Activated T-helper 17 cell treated with anti-CD3 and anti-CD28 coated beads, Interleukin-2, amount 50 U/mL, for 72 hours (primary cell): ENCODE measurements around the gene MCEE. TPM values are rescaled to one million over a fixed set of nuclear protein-coding genes. Genes with fewer than 3 reads are reported as not detected.
"Not testable (repeated sequence)": the region's sequence is repeated elsewhere in the genome, so short reads cannot be mapped to it uniquely, and the experiment has no call there.

Experiments
- ATAC-seq: fragments of 150-1000 bp; cut with Tn5 transposase; replicated peaks from 2 replicates; pipeline ENCODE4 v1.10.0; 2021; ENCODE audit warnings: mild to moderate bottlenecking, moderate library complexity
- H3K27ac Mint-ChIP-seq: one replicate; pipeline ENCODE4 v1.8.0; 2022; ENCODE audit warnings: mixed read lengths
- H3K27me3 Mint-ChIP-seq: one replicate; pipeline ENCODE4 v1.8.0; 2022; ENCODE audit warnings: mixed read lengths
- H3K36me3 Mint-ChIP-seq: one replicate; pipeline ENCODE4 v1.8.0; 2022; ENCODE audit warnings: low read depth, mild to moderate bottlenecking, mixed read lengths
- H3K4me1 Mint-ChIP-seq: one replicate; pipeline ENCODE4 v1.8.0; 2022; ENCODE audit warnings: mixed read lengths
- H3K4me3 Mint-ChIP-seq: one replicate; pipeline ENCODE4 v1.8.0; 2022; ENCODE audit warnings: mild to moderate bottlenecking, mixed read lengths
- H3K9me3 Mint-ChIP-seq: one replicate; pipeline ENCODE4 v1.8.0; 2022; ENCODE audit warnings: mixed read lengths
- total RNA-seq, 2 donors: library from RNA; stranded (reverse); gene quantifications; one replicate each; pipeline ENCODE4 v1.2.3, GENCODE V29; 2022

MCEE gene
- total RNA-seq, 2 donors from 2014 or later, result 14.1 to 15.6 TPM

GRCh38 chr2:71143782-71144181 lies 13.8 kb upstream of the MCEE start:
- ATAC-seq, result no peak
- H3K9me3 Mint-ChIP-seq, result no peaks in the 10 kb centered on the region
- H3K4me1 Mint-ChIP-seq, result no peaks in the 10 kb centered on the region
- H3K27ac Mint-ChIP-seq, result no peak overlapping the region
- no peaks in the 10 kb centered on the region for H3K27me3 Mint-ChIP-seq
- H3K36me3 Mint-ChIP-seq, result no peaks in the 10 kb centered on the region
- H3K4me3 Mint-ChIP-seq, result no peak overlapping the region

GRCh38 chr2:71136174-71136573 lies 6.1 kb upstream of the MCEE start:
- no peaks in the 10 kb centered on the region for H3K27me3 Mint-ChIP-seq
- no peaks in the 10 kb centered on the region for H3K9me3 Mint-ChIP-seq
- no peaks in the 10 kb centered on the region for H3K36me3 Mint-ChIP-seq
- H3K27ac Mint-ChIP-seq, result no peak overlapping the region
- H3K4me3 Mint-ChIP-seq, result no peak overlapping the region
- no peaks in the 10 kb centered on the region for H3K4me1 Mint-ChIP-seq
- no peak for ATAC-seq

- Mint-ChIP-seq H3K4me3 (no peak overlapping the region), H3K36me3 (no peaks in the 10 kb centered on the region), H3K27me3 (no peaks in the 10 kb centered on the region), H3K9me3 (no peaks in the 10 kb centered on the region), H3K4me1 (no peaks in the 10 kb centered on the region), H3K27ac (no peak overlapping the region)
- no peak for ATAC-seq
Measured at GRCh38 chr2:71133603-71134002, 3.6 kb upstream of the MCEE start.

GRCh38 chr2:71131387-71132166 lies 1.5 kb upstream of the MCEE start:
- H3K4me3 Mint-ChIP-seq, H3K36me3 Mint-ChIP-seq, H3K9me3 Mint-ChIP-seq, H3K4me1 Mint-ChIP-seq, H3K27me3 Mint-ChIP-seq, H3K27ac Mint-ChIP-seq, ATAC-seq: not testable (repeated sequence)

GRCh38 chr2:71130905-71131244 lies 846 bp upstream of the MCEE start:
- H3K4me3 Mint-ChIP-seq, result no peak overlapping the region
- H3K27ac Mint-ChIP-seq, result no peak overlapping the region
- peak; percentile 19 for ATAC-seq
- no peaks in the 10 kb centered on the region for H3K27me3 Mint-ChIP-seq
- no peaks in the 10 kb centered on the region for H3K9me3 Mint-ChIP-seq
- H3K4me1 Mint-ChIP-seq, result peaks cover 4% of the 10 kb centered on the region
- peaks cover 5% of the 10 kb centered on the region for H3K36me3 Mint-ChIP-seq

- H3K9me3 Mint-ChIP-seq, result no peaks in the 10 kb centered on the region
- peaks cover 10% of the 10 kb centered on the region for H3K36me3 Mint-ChIP-seq
- no peak overlapping the region for H3K27ac Mint-ChIP-seq
Measured at GRCh38 chr2:71129902-71130151, 202 bp downstream of the MCEE start.

GRCh38 chr2:71129114-71129901 lies 721 bp downstream of the MCEE start:
- Mint-ChIP-seq H3K36me3 (peaks cover 10% of the 10 kb centered on the region), H3K4me1 (peaks cover 4% of the 10 kb centered on the region), H3K27me3 (no peaks in the 10 kb centered on the region), H3K4me3 (no peak overlapping the region), H3K27ac (no peak overlapping the region), H3K9me3 (no peaks in the 10 kb centered on the region)
- no peak for ATAC-seq

More at GRCh38 chr2:71129902-71130151, 202 bp downstream of the MCEE start:
- Mint-ChIP-seq H3K27me3 (no peaks in the 10 kb centered on the region), H3K4me3 (no peak overlapping the region), H3K4me1 (peaks cover 4% of the 10 kb centered on the region)
- peak; percentile 66 for ATAC-seq

- Mint-ChIP-seq H3K9me3 (no peaks in the 10 kb centered on the region), H3K27me3 (no peaks in the 10 kb centered on the region), H3K4me3 (no peak overlapping the region), H3K36me3 (peaks cover 16% of the 10 kb centered on the region), H3K4me1 (peaks cover 4% of the 10 kb centered on the region), H3K27ac (no peak overlapping the region)
- no peak for ATAC-seq
Measured at GRCh38 chr2:71126957-71127356, 3.1 kb downstream of the MCEE start.

- Mint-ChIP-seq H3K36me3 (peaks cover 16% of the 10 kb centered on the region), H3K27me3 (no peaks in the 10 kb centered on the region), H3K4me1 (peaks cover 4% of the 10 kb centered on the region), H3K4me3 (no peak overlapping the region), H3K9me3 (no peaks in the 10 kb centered on the region), H3K27ac (no peak overlapping the region)
- no peak for ATAC-seq
Measured at GRCh38 chr2:71125506-71126294, 4.3 kb downstream of the MCEE start.

- no peak for ATAC-seq
- Mint-ChIP-seq H3K36me3 (peaks cover 27% of the 10 kb centered on the region), H3K9me3 (no peaks in the 10 kb centered on the region), H3K4me1 (no peaks in the 10 kb centered on the region), H3K27ac (no peak overlapping the region), H3K27me3 (no peaks in the 10 kb centered on the region), H3K4me3 (no peak overlapping the region)
Measured at GRCh38 chr2:71122387-71123298, 7.4 kb downstream of the MCEE start.

GRCh38 chr2:71121479-71121878 lies 8.6 kb downstream of the MCEE start:
- Mint-ChIP-seq H3K27me3 (no peaks in the 10 kb centered on the region), H3K4me1 (no peaks in the 10 kb centered on the region), H3K9me3 (no peaks in the 10 kb centered on the region), H3K27ac (no peak overlapping the region), H3K4me3 (no peak overlapping the region), H3K36me3 (peaks cover 38% of the 10 kb centered on the region)
- no peak for ATAC-seq

- H3K27me3 Mint-ChIP-seq, result no peaks in the 10 kb centered on the region
- H3K9me3 Mint-ChIP-seq, result no peaks in the 10 kb centered on the region
- ATAC-seq, result no peak
- H3K4me3 Mint-ChIP-seq, result no peak overlapping the region
- peaks cover 44% of the 10 kb centered on the region for H3K36me3 Mint-ChIP-seq
- no peaks in the 10 kb centered on the region for H3K4me1 Mint-ChIP-seq
- no peak overlapping the region for H3K27ac Mint-ChIP-seq
Measured at GRCh38 chr2:71120195-71120594, 9.8 kb downstream of the MCEE start.

GRCh38 chr2:71117063-71117462 lies 13.0 kb downstream of the MCEE start:
- Mint-ChIP-seq H3K27ac (no peak overlapping the region), H3K4me3 (no peak overlapping the region), H3K9me3 (no peaks in the 10 kb centered on the region), H3K4me1 (no peaks in the 10 kb centered on the region), H3K36me3 (peaks cover 58% of the 10 kb centered on the region), H3K27me3 (no peaks in the 10 kb centered on the region)
- no peak for ATAC-seq

- no peak for ATAC-seq
- Mint-ChIP-seq H3K4me1 (peaks cover 4% of the 10 kb centered on the region), H3K36me3 (peaks cover 58% of the 10 kb centered on the region), H3K27me3 (no peaks in the 10 kb centered on the region), H3K27ac (no peak overlapping the region), H3K4me3 (no peak overlapping the region), H3K9me3 (no peaks in the 10 kb centered on the region)
Measured at GRCh38 chr2:71113843-71114242, 16.2 kb downstream of the MCEE start.
